HK-2 (cell line): ENCODE measurements around the gene TSHZ3.

Source experiments
- DNase-seq: peaks from one replicate; pipeline ENCODE4 v3.0.0-alpha.2; 2018; ENCODE audit not compliant: unreplicated experiment

Gene TSHZ3

GRCh38 chr19:31283701-31284100 is 65.5 kb downstream of the TSHZ3 start:
- no peak for DNase-seq

DNA sequence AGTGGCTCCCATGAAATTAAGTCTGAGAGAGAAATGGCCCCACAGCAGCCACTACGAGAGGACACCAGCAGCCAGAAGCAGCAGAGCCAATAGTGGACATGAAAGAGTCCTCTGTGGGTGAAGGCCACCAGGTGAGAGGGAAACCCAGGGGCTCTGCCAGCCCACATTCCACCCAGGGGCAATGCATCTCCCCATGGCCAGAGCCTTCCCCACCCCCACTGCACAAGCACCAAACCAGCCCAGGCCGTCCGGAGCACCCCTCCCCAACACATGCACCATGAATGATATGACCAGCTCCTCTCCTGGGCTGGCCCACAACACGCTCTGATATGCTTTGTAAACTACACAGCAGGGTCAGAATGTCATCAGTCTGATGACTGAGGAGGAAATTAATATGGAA is 66.9 kb downstream of the TSHZ3 start:
- no peak for DNase-seq

- no peak for DNase-seq
Observed at GRCh38 chr19:31280287-31281006, 68.8 kb downstream of the TSHZ3 start.

- DNase-seq: no peak
Observed at GRCh38 chr19:31279436-31279765, 69.8 kb downstream of the TSHZ3 start.

DNA sequence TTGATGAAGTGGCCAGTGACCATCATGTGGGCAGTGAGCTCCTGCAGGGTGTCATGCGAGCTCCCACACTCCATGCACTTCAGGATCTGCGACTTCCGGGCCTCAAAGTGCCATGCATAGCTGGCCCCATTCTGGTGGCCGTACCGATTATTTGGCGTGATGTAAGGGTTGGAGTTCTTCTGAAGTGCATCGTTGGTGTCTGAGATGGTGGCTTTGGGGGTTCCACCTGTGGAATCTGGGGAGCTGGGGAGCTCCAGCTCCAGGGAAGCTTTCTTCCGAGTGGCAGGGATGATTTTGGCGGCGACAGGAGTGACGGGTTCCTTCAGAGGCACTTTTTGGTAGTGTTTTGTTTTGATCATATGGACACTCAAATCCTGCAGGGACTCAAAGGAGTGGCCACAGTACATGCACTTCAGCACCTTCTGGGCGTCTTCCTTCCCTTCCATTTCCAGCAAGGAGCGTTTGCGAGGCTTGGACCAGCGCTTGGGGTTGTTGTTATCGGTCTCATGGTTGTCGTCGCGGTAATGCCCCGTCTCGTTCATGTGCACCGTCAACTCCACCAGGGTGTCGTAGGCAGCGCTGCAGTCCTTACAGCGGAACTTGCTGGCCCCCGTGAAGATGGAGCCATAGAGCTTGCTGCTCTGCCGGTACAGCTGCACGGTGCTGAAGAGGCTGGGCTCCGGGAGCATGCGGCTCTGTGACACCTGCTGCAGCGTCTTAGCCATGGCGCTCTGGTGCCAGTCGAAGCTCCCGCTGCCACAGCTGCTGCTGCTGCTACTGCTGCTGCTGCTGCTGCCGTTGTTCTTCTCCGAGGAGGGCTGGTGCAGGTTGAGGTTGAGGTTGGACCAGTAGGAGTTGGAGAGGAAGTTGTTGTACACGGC is 70.4 kb downstream of the TSHZ3 start:
- no peak for DNase-seq

DNA sequence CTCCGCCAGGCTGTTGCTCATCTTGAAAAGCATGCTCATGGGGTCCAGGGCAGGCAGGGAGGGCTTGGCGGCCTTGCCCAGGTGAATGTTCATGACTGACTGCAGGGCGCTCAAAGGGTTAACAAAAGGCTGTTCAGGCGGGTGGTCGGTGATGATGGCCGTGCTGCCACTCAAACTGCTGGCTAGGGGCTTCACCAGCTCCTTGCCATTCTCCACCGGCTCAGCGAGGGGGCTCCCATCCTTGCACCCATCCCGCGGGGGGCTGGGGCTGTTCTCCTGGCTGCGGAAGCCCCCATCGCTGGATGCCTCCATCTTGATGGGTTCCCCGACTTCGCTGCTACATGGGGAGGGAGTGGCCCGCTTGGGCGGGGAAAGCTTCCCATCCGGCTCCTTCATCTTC is 71.7 kb downstream of the TSHZ3 start:
- DNase-seq: no peak

DNA sequence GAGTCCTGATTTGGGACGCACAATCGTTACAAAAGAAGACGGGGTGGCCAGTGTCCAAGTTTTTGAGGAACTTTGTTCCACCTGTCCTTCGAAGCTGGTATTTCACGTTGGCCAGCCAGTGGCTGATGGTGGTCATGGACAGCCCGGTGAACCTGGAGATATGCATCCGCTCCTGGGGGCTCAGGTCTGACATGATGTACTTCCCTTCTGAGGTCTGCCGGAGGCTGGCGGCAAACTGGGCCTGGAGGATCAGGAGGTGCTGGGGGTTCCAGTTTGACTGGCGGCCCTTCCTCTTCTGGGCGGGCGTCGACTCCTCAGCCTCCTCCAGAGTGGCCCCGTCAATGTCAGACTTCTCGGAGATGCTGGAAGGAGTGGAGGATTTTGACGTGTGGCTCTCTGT is 72.4 kb downstream of the TSHZ3 start:
- DNase-seq: no peak

GRCh38 chr19:31275068-31275334 is 74.2 kb downstream of the TSHZ3 start:
- DNase-seq: no peak

- no peak for DNase-seq
Observed at GRCh38 chr19:31274251-31275067, 74.8 kb downstream of the TSHZ3 start.

DNA sequence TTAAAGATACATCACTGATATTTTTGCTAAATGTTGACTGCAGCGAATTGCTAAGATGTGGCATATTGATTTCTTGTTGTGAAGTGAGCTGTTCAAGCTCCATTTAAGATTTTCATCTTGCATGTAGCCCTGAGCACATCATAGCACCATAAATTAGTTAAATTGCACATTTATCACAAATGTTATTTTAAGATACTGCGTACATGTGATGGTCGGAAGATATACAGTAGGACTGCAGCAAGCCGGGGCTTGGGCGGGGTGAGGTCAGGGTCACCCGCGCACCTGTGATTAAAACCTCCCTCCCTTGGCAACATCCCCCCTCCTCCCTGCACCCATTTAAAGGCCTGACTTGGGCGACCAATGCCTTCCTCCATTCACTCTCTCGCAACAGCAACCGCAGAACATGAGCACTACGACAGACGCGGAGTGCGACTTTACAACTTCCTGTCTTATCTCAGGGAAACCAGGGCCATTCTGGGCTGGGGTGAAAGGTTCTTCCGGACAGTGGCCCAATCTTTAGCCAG is 76.6 kb downstream of the TSHZ3 start:
- no peak for DNase-seq

DNA sequence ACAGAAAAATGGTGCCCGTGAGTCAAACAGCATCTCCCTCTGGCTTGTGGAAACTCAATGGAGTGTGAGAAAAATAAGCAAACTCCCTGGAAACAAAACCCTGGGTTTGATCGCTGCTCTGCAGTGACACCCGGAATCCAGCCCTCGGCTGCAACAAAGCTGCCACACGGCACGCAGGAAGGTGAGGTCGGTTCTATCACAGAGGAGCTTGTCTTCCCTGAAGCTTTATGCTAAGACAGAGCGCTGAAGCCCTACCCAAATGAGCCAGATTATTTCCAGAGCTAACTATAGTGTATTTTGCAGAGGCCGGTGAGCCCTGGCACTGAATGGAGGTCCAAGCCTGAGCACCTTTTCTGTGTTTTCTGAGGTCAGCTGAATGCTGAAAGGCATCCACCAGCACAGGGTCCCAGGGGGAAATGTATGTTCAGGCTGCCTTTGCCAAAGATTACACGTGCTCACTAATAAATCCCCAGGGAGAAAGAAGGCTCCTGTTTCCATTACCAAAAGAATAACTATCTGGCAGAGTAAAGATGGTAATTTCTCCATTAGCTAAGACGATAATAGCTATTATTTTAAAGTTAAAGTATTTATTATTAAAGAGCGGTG is 77.8 kb downstream of the TSHZ3 start:
- DNase-seq: no peak

GRCh38 chr19:31270897-31271296 is 78.3 kb downstream of the TSHZ3 start:
- no peak for DNase-seq

- no peak for DNase-seq
Observed at GRCh38 chr19:31269425-31270127, 79.7 kb downstream of the TSHZ3 start.

DNA sequence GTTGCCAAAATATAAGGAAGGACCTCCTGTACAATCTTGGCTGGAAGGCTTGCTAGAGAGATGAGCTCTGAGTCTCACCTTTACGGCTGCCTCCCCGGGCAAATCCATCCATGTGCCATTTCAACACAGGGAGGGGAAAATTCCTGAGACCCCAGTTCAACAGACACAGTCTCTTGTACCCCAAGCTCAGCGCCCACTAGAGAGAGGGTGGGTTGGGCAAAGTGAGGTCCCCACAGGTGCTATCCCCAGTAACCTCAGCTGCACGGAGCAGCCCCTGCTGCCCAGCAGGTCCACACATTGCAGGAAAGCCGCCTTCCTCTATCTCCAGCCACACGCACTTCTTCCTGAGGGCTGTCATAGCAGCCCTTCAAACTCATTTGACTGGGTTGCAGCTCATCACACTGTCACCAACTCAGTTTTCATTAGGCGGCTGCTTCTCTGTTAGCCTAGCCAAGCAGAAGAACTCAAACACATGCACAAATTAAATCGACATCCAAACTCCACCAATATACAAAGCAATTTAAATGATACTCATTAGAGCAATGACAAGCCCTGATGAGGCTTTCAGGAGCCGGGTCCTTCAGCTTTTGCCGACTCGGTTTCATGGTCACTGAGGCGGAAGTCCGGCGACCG is 80.4 kb downstream of the TSHZ3 start:
- DNase-seq: no peak

- DNase-seq: no peak
Observed at GRCh38 chr19:31266731-31267130, 82.5 kb downstream of the TSHZ3 start.

DNA sequence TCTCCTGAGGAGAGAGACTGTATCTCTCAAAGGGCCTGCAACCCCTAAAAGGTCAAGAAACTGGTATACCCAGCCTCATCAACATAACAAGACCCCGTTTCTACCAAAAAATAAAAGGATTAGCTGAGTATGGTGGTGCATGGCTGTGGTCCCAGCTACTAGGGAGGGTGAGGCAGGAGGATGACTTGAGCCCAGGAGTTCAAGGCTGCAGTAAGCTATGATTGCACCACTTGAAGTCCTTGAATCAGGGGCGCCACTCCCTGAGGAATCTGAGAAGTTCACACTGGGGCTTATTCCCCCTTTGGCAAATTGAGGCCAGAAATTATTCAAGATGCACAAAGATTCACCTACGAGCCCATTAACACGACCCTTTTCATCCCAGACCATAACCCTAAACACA is 83.0 kb downstream of the TSHZ3 start:
- DNase-seq: no peak

DNA sequence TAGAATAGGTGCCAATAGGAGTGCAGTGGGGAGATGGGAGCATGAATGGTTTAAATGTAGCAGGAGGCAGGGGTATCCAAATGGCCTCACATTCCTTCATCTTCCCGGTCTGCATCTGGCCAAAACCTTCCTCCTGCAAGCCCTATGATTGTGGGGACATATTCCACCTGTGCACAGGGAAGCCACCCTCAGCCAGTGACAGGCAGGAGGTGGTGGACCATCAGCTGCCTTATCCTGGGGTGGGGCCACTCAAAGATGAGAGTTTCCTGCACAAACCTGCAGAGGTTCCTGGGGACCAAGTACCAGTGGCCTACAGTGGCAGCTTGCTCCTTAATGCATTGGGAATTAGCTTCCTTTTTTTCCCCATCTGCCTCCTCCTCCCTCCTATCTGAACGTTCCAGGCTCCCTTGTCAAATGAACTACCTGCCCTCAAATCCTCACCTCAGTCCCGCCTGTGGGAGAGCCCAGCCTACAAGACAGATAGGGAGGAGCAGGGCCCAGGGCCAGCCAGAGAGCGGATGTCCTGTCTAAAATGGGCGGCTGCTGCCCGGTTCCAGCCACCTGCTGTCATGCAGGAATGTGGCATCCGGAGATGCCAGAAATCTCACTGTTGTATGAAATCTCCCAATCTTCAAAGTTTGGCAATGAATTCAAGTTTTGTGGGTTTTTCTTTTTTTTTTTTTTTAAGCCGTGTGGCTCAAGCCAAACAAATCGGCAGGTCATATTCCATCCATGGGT is 85.0 kb downstream of the TSHZ3 start:
- DNase-seq: no peak

GRCh38 chr19:31263328-31263727 is 85.9 kb downstream of the TSHZ3 start:
- no peak for DNase-seq

DNA sequence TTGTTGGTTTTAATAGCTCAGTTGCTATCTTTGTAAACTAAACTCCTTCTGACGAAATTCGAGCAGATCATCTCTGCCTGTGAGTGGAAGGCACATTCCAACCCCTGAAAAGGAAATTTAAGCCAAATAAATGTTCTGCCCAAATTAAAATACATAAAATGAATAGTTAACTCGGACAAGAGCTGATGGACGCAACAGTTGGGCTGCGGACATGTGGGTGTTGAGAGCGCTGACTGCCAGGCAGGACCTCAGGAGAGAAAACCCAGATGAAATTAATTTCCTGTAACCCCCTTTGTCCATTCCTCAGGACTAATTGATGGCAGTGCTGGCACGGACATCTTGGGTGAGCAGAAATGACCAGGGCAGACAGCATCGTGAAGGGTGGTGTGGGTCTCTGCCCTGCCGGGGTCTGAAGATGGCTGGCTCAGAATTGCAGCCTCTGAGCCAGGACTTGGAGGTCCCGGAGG is 86.5 kb downstream of the TSHZ3 start:
- DNase-seq: no peak

DNA sequence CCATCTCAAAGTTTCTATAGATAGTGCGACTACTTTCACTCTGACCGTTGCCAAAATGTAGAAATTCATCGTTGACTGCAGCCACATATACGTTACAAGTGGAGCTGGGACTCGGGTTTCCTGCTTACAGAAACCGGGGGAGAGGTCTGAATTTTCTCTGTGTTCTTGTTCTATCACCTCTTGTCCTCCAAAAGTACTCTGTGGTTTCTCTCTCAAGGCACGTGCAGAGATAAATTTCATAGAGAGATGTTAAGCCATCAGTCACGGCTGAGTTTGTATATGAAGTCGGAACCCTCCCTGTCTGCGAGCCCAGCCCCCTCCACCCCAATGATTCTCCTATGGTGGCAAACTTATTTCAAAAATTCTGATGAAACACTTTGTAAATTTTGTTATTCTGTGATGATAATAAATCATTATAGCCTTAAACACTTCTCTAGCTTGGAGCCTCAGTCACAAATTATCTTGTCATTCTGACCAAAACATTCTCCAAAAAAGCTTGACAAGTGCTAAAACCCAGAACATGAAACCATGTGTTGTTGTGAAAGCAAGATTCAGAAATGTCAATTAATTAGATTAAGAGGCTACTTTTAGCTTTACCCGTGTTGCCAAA is 87.5 kb downstream of the TSHZ3 start:
- no peak for DNase-seq
